Measurements from ENCODE around the gene RAI1.

- TF ChIP-seq CHD2 (IDR thresholded peaks at IDR 0.05; ENCODE audit: low read length) (no peak), CTCF (IDR thresholded peaks at IDR 0.05; ENCODE audit: control extremely low read depth in 1 of 3, insufficient read depth in 1 of 3, low read depth in 1 of 3, low read length in 3 of 3) (peak; percentile 87 to 96 (median 93)), JUND (IDR thresholded peaks at IDR 0.05; ENCODE audit: low read length) (no peak; the same call in 1 of the 2 replicates), POLR2AphosphoS5 (IDR thresholded peaks at IDR 0.05; ENCODE audit: low read depth, low read length) (no peak), MAX (IDR thresholded peaks at IDR 0.05) (peak; percentile 75), ATF3 (IDR thresholded peaks at IDR 0.05; ENCODE audit: insufficient read depth, low read depth, low read length) (no peak)
Observed at GRCh38 chr17:17641621-17642409, 39.4 kb upstream of the RAI1 start.

Measured in H1 (cell line).